D341Med (cell line): ENCODE results near the gene FTH1.
"Not testable (repeated sequence)": the region's sequence is repeated elsewhere in the genome, so short reads cannot be mapped to it uniquely, and the experiment has no call there.

Experiments
- DNase-seq: peaks from one replicate; pipeline ENCODE4 v3.0.0; 2012; ENCODE audit warnings: low spot score

Gene FTH1

DNA sequence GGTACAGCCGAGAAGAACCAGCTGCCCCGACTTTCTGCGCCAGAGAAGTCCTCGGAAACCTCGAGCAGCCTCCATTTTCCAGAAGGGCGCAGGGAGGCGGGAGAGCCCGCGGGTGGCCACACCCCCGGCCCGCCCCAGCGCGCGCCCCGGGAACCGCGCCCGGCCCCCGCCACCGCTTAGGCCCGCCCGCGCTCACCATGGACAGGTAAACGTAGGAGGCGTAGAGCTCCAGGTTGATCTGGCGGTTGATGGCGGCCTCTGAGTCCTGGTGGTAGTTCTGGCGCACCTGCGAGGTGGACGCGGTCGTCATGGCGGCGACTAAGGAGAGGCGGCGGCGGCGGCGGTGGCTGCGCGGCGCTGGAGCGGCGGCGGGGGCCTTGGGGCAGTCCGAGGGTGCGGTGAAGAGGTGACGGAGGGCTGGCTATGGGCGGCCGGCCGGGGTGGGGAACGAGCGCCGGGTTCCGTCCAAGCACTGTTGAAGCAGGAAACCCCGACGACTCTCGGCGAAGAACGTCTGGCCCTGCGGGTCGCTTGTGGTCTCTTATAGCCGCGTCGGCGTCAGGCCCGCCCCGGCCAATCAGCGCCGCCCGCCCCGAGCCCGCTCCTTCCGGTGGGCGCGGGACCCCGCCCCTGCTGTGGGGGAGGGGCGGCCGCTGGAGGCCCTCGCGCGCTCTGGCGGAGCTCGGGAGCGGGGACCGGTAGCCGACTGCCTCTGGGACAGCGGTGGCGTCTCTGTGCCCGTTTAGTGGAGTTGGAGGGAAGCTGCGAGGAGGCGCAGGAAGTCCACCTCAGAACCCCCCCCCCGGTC lies at the start of gene FTH1:
FTH1 (minus strand) TSS at position 519 of the 808 bp plus-strand sequence; CDS start at position 310, 209 bp downstream.
- DNase-seq = peak; percentile 98

DNA sequence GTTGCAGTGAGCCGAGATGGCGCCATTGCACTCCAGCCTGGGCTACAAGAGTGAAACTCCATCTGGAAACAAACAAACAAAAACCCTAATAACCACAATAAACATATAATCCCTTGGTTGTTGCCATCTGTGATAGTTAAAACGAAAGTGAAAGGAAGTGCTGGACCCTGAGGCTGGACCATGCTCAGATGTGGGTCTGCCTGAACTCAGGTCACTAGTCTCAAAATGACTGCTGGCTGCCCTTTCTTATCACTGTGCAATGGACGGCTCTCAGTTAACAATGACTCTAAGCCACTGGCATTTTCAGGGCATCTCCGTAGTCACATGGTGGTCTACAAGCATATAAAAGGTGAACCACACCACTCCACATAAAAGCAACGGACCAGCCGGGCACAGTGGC lies 48.2 kb upstream of the FTH1 start:
- no peak for DNase-seq

DNA sequence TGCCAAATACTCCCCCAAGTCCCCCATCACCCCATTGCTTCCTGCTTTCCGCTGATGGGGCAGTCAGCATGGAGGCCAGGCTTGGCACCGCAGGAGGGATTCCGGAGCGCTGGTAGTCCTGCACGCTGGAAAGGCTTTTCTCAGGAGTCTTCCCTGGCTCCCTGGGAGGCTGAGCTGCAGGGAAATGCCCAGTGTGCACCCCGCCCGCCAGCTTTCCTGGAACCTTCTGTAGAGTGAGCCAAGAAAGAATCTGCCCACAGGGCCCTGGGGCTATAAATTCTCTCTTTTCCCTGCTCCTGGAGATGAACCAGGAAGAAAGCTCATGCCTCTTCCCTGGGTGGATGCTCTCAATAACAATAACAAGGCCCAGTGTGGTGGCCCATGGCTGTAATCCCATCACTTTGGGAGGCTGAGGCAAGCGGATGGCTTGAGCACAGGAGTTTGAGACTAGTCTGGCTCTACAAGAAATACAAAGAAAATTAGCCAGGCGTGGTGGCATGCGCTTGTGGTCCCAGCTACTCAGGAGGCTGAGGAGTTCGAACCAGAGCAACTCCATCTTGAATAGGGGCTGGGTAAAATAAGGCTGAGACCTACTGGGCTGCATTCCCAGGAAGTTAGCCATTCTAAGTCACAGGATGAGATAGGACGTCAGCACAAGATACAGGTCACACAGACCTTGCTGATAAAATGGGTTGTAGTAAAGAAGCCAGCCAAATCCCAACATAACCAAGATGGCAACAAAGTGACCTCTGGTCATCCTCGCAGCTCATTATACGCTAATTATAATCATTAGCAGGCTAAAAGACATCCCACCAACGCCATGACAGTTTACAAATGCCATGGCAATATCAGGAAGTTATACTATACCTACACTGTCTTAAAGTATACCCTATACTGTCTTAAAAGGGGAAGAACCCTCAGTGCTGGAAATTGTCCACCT lies 46.4 kb upstream of the FTH1 start:
- no peak for DNase-seq

- DNase-seq = no peak
These were observed 45.5 kb upstream of the FTH1 start for GRCh38 chr11:62012832-62013461.

- no peak for DNase-seq
These were observed 45.0 kb upstream of the FTH1 start for GRCh38 chr11:62012451-62012831.

GRCh38 chr11:62011881-62012280 lies 44.4 kb upstream of the FTH1 start:
- DNase-seq = no peak

- DNase-seq = no peak
These were observed 43.6 kb upstream of the FTH1 start for GRCh38 chr11:62010935-62011528.

DNA sequence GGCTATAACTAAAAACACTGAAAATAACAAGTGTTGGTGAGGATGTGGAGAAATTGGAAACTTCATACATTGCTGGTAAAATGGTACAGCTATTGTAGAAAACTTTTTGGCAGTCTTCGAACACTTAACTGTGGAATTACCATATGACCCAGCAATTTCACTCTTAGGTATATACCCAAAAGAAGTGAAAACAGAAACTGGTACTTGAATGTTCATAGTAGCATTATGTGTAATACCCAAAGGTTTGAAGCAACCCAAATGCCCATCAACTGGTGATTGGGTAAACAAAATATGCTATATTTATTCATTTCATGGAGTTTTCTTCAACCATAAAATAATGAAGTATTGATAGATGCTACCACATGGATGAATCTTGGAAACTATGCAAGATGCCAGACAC lies 40.8 kb upstream of the FTH1 start:
- no peak for DNase-seq

- DNase-seq = no peak
These were observed 37.0 kb upstream of the FTH1 start for GRCh38 chr11:62004473-62004872.

GRCh38 chr11:62002283-62002682 lies 34.8 kb upstream of the FTH1 start:
- DNase-seq = not testable (repeated sequence)

- DNase-seq = no peak
These were observed 34.2 kb upstream of the FTH1 start for GRCh38 chr11:62001450-62002191.

DNA sequence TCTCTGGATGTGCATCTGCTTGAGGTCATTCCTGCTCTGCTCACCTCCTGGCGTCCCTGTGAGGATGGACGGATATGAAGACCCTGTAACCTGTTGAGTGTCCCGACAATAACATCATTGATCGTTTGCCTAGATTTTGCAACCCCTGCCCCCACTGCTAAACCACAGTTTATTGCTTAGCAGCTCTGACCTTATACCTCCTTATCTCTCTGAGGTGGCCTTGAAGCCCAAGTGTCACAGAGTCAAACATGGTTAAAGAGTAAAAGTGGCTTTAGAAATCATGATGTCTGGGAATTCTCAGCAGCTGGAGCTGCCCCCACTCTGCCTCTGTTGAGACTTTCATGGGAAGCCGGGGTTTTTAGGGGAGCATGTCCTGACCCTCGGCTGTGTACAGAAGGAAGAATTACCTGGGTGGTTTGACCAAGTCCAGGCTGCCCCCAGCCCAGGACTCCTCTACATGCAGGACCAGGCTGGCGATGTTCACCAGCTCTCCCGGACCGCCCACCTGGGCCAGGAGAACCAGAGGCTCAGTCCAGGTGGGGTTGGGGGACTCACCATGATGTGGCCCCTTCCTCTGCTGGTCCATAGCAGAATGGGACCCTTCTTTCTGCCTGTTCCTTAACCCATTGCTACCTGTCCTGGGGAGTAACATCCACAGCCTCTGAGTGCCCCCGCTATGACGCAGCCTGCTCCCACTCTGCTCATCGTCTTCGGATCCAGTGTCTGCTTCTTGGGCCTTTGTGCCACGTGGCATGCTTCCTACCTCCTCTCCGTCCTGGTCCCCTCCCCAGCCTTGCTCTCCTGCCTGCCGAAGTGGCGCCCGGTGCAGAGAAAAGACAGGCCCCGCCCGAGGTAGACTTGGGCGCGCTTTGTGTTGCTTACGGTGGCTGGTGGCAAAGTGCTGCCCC lies 33.4 kb upstream of the FTH1 start:
- no peak for DNase-seq

DNA sequence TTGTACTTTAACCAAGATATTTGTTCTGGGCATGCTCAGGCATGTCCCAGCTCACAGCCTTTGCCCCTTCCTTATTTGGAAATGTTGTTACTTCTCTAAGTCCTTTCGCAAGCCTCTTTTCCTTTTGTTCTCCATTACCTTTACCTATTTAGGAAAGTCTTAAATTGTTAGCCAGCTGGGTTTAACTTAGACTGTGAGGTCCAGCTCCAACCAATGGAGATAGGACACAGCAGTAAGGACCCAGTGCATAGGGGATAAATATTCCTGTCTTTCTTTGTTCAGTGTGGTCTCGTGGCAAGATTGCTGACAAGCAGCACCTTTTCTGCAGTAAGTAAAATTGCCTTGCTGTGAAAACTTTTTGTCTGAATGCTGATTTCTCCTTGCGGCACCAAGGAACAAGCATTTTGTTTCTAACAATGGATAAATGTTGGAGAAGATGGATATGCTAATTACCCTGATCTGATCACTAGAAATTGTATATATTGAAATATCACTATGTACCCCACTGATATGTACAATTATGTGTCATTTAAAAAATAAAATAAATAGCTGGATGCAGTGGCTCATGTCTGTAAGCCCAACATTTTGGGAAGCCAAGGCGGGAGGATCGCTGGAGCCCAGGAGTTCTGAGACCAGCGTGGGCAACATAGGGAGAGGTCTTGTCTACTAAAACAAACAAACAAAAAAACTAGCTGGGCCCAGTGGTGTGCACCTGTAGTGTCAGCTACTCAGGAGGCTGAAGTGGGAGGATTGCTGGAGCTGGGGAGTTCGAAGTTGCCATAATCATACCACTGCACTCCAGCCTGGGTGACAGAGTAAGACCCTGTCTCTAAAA lies 31.9 kb upstream of the FTH1 start:
- DNase-seq = no peak

DNA sequence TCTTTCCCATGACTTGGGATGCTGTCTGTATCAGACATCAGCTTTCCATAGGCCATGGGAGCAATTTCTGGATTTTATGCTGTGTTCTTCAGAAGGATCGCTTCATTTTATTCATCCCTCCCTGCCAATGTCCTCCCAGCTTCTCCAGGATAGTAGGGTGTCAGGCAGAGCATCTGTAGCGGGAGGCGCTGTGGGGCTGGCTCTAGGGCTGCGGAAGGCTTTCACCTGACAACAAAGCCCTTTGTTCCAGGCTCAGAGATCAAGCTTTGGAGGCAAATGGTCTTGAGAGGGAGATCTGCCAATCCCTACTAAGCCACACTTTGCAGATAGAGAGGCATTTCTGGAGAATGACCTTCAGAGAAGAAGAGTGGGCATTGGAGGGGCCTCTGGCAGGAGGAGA lies 29.5 kb upstream of the FTH1 start:
- no peak for DNase-seq

DNA sequence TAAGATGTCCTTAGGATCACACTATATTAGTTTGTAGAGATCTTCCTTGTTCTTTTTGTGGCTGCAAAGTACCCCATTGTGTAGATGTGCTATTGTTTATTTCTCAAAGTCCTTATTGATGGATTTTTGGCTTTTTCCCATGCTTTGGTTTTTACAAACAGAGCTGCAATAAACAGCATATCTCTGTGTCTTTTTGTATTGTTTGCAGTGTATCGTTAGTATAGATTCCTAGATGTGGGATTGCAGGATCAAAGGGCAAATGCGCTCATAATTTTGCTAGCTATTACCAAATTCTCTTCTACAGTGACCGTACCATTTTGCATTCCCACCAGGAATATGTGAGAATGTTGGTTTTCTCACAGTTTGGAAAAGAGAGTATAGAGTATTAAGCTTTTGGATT lies 27.5 kb upstream of the FTH1 start:
- DNase-seq = no peak

DNA sequence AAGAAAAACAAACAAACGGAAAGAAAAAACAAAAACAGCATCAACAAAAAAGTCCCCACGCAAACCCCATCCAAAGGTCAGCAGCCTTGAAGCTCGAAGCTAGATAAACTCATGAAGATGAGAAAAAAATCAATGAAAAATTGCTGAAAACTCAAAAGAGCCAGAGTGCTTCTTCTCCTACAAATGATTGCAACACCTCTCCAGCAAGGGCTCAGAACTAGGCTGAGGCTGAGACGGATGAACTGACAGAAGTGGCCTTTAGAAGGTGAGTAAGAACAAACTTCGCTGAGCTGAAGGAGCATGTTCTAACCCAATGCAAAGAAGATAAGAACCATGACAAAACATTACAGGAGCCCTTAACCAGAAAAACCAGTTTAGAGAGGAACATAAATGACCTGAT lies 18.4 kb upstream of the FTH1 start:
- no peak for DNase-seq

GRCh38 chr11:61983419-61983818 lies 16.0 kb upstream of the FTH1 start:
- DNase-seq = peak; percentile 5

GRCh38 chr11:61980783-61981541 lies 13.5 kb upstream of the FTH1 start:
- peak; percentile 7 for DNase-seq
